Inflammatory macrophage treated with lipopolysaccharide for 1 hour (primary cell): ENCODE measurements around the gene WBP2.

ENCODE experiments used
- DNase-seq, 2 donors: peaks; one replicate each; pipeline ENCODE4 v3.0.0-alpha.2; 2020 to 2022

WBP2 gene

DNA sequence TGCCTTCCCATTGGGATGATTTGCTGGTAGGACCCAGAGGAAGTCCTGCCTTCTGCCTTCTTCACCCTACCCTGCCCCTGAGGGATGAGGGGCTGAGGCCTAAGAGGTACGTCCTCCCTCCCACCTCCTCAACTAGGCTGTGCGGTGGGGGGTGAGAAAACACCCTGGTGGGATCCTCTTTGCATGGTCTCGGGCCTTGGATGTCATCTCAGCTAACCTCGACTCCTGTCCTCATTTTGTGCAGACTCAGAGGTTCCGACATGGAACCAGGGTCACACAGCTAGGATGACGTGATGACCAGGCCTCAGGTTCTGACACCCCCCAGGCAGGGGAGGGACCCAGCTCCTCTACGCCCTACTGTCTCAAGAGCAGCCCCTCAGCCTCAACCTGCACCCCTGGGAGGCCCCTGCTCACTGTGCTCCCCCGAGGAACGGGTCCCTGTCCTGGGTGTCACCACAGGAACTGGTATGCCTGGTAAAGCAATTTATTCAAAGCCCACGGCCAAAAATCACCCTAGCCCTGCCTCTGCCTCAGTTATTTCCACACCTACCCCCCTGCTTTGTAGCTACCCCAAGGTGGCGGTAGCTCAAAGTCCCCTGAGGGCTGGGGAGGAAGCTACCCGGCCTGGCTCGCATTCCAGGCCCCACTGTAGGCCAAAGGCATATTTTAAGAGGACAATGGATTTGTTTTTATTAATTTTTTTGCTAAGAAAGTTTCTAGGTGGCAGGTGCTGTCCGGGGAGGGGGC lies 28.4 kb downstream of the WBP2 start:
- no peak for DNase-seq

DNA sequence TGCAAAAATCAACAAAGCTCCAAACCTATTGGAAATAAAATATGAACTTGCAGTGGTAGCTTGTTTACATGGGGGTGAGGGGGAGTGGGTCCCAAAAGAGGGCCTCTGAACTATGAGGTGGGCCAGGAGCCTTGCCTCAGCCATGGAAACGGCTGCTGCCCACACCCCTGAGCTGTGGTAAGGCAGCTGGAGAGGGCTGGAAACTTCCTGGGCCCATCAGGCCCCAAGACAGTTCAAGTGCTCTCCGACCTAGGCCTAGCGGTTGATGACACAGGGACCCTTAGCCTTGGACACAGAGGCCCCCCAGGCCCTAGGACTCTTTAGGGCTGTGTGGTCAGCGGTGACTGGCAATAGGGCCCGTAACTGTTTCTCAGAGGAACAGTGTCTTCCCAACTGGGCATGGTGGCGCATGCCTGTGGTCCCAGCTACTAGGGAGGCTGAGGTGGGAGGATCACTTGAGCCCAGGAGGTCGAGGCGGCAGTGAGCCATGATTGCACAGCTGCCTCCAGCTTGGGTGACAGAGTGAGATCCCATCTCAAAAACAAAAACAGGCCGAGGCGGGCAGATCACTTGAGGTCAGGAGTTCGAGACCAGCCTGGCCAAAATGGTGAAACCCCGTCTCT lies 29.3 kb downstream of the WBP2 start:
- DNase-seq: no peak

DNA sequence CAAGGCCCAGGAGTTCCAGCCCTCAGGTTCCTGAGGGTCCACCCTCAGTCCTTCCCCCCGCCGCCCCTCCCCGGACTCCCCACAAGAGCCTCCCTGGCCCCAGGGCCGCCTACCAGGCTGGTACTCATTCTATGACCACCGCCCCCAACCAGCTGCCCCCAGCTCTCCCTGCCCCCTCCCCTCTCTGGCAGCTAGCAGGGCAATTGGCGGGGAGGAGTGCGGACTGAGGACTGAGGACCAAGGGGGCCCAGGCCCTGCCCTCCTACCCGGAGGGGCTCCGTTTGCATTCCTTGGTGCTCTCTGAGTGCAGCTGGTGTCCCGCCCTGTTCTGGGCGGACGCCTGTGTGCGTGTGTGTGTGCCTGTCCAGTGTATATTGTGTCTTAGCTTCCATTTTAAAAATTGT lies 30.0 kb downstream of the WBP2 start:
- no peak for DNase-seq

DNA sequence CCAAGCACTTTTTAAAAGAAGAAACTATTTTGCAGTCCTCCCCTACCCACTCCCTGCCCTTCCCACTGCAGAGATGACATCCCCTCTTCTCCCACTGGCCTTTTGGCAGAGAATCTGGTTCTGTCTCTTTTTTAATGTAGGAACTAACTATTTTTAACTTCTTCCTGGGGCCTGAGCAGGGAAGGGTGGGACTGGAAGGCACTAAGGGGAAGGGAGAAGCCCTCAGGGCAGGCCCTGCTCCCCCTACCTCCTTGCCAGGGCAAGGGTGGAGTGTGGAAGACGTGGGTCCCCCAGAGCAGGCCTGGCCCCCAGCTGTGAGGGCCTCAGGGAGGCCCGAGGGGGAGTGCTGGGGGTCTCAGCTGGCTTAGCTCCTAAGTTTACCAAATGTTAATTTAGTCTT lies 30.5 kb downstream of the WBP2 start:
- DNase-seq: no peak

DNA sequence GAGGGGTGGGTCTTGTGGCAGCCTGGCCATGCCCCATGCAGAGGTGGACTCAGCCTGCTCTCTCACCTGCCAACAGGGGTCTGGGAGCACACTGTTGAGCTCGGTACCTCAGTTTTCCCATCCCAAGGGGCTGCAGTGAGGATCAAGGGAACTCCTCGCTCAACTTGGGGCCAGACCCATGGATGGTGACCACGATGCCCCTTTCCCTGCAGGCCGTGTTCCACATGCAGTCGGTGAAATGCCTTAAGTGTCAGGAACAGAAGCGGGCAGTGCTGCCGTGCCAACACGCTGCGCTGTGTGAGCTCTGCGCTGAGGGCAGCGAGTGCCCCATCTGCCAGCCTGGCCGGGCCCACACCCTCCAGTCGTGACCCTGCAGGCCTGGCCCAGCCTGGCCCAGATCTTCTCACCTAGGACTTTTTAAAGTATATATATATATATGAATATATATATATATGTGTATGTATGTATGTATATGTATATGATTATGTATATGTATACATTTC lies 31.0 kb downstream of the WBP2 start:
- no peak for DNase-seq

DNA sequence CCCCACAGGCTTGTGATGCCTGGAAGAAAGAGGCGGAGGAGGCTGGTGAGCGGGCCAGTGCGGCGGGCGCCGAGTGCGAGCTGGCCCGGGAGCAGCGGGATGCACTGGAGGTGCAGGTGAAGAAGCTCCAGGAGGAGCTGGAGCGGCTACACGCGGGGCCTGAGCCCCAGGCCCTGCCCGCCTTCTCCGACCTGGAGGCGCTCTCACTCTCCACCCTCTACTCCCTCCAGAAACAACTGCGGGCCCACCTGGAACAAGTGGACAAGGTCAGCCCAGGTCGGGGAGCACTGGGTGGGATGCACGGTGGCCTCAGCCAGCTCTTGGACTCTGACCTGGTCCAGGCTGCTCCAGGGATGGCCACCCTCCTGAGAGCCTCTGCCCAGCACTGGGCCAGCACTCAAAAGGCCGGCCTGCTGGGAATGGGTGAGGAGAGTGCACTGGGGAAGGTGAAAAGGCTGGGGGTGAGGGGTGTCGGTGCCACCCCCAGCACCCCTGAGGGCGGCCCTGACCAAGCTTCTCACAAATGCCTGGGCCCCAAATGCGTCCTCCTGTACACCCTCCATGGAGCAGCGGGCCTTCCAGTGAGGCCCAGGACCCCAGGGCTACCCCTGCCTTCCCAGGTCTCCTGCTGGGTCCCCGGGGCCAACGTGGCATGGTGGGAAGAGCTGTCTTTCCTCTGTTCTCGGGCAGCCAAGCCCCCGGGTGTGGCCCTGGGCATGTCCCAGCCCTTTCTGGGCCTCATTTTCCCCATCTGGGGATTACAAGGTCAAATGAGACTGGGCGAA lies 31.7 kb downstream of the WBP2 start:
- no peak for DNase-seq

DNA sequence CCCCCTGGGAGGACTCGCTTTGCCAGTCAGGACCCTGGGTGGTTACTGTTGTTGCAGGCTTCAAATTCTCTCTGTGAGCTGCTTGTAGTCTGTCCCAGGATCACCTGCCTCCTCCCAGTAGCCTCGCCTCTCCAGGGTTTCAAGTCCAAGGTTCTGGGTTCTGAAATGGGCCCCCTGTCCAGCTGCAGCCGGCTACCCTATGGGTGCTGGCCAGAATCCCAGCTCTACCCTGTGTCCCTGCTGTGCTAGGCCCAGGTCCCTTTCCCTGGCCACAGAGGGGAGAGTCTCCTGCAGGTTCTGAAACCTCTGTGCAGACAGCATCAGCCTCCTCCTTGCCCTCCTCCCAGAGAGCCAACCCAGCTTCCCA lies 32.4 kb downstream of the WBP2 start:
- DNase-seq: no peak

DNA sequence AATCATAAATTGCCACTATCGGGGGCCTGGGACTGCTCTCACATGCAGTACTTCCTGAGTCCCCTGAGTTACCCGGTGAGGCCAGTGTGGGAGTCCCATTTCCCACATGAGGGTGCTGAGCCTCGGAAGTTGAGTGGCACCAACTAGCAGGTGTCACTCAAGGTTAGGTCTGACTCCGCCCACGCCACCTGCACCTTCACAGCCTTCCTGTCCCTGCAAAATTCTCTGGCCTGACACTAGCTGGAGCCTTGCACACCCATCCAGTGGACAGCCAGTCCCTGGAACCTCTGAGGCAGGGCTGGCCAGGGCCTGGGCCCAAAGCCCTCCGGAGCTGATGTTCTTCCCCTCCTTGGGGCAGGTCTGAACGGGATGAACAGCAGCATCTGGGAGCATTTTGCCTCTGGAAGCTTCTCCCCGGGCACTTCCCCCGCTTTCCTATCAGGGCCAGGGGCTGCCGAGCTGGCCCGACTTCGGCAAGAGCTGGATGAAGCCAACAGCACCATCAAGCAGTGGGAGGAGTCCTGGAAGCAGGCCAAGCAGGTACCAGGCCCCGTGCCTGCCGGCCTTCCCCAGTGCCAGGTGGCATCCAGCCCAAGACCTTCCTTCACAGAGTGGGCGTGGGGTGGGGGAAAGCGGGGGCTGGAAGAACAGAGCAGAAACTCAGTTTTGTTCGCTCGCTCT lies 32.9 kb downstream of the WBP2 start:
- DNase-seq: no peak

DNA sequence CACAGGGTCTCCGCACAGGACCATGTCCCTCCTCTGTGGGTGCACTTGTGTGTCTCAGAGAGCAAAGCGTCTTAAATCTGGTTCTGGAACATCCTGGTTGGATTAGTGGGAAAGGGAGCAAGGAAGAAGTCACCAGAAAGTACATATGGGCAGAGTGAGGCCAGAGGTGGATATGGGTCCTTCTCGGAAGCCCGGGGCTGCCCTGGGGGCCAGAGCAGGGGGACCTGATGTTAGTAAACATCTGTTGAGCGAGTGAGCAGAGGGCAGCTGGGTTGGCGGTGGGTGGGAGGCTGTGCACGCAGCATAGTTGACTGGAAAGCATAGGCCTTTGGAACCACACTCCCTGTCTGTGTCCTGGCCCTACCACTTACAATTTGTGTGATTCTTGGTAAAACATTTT lies 33.6 kb downstream of the WBP2 start:
- no peak for DNase-seq

DNA sequence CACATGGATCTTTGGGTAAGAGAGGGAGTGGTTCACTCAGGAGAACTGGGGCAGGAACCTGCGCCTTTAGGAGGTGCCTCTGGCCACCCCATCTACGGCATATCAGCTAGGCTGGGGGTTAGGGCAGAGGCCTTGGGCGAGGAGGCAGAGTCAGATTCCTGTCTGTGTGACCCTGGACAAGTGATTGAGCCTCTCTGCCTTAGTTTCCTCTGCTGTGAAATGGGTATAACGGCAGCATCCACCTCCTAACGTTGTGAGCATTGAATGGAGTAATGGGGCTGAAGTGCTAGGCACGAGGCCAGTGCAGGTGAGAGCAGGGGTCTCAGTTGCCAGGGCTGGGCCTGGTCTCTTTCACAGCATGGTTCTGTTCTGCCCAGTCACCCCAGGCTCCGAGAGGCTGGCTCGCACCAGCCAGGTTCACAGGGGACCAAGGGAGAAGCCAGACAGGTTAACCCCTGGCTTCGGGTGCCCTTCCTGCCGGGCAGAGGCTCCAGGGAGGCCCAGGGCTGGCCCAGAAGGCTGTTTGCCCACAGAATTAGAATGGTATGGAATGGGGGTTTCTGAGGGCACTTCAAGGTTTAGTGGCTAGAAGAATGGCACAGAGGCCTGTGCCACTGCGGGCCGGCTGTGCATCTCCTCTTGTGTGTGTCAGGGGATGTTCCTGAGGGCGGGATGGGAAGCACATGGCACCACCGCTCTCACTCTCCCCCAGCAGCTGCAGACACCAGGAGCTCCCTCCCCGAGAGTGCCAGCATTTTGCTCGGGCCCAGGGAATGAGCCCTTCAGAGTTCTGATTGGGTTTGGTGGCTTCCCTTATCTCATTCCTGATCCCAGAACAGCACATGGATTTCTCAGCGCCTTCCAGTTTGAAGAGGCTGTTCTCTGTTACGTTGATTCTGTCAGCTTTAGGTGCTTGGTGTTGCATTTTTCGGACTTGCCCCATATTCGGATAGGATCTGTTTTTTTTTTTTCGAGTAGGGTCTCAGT lies 34.7 kb downstream of the WBP2 start:
- no peak for DNase-seq

DNA sequence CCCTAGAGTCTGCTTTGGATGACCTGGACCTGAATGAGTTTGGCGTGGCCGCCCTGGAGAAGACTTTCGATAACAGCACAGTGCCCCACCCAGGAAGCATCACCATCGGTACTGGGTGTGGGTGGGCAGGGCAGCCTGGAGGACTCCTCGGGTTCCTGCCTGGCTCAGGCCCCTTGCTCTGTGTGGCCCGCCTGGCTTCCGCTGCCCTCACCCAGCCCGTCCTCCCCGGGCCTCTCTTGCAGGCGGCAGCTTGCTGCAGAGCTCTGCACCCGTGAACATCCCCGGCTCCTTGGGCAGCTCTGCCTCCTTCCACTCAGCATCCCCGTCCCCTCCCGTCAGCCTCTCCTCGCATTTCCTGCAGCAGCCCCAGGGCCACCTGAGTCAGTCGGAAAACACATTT lies 35.5 kb downstream of the WBP2 start:
- no peak for DNase-seq

DNA sequence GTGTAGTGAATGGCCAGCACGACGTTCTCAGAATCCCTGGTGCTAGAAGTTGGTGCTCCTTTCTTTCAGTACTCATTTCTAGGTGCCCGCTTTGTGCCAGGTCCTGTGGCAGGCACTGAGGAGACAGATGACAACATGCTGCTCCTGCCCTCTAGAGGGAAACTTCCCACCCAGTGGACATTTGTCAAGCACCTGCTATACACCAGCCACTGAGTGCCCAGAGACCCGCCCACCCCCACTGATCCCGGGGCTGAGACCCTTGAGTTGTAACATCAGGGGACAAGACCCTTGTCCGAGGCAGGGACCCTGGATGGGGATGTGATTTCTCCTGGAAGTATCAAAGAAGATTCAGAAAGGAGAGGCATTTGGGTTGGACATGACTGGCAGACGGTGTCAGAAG lies 36.0 kb downstream of the WBP2 start:
- DNase-seq: no peak

DNA sequence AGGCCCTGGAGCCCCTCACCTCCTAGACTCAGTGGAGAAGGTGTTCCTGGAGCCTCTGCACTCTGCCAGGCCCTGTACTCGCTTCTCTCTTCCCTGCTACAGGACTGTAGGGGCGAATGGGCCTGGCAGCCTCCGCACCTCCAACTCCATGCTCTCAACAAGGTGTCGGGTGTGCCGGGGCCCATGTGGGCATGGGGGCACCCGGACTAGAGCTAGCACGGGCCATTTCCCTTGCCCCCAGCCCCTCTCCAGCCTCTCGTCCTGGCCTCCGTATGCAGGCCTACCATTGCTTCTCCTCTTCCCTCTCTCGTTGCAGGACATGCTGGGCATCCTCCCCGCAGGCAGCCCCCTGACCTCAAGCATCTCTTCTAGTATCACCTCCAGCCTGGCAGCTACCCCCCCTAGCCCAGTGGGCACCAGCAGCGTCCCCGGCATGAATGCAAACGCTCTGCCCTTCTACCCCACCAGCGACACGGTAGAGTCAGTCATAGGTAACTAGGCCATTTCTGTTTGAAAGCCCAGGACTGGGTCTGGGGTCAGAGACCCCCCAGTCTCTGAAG lies 36.7 kb downstream of the WBP2 start:
- DNase-seq: no peak

DNA sequence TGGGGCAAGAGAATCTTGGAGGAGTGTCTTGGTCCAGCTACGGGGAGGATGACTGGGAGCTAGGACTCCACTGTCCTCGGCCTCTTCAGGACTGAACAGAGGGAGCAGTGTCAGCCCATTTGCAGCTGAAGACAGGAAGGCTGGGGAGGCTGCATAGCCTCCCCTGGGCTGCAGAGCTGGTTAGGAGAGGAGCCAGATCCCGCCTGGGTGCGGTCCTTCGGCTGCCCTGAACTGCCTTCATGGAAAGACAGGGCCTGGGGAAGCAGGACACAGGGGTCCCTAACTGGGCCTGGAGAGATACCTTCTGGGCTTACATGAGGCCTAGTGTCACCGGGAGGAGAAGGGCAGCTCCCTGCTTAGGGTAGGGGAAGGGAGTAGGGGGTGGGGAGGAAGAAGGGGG lies 37.6 kb downstream of the WBP2 start:
- no peak for DNase-seq

DNA sequence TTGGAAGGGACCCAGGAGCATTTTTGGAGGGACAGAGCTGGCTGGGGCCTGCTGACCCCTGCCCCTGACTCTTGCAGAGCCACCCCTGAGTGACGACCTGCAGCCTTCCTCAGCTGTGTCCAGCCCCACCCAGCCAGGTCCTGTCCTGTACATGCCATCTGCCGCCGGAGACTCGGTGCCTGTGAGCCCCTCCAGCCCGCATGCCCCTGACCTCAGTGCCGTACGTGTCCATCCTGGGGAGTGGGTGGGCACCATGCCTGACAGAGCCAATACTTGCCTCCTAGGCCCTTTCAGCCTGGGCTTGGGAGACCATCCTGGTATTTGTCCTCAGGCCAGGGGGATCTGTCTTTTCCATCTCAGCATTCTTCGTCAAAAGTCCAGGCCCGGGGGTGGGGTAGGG lies 38.4 kb downstream of the WBP2 start:
- no peak for DNase-seq

DNA sequence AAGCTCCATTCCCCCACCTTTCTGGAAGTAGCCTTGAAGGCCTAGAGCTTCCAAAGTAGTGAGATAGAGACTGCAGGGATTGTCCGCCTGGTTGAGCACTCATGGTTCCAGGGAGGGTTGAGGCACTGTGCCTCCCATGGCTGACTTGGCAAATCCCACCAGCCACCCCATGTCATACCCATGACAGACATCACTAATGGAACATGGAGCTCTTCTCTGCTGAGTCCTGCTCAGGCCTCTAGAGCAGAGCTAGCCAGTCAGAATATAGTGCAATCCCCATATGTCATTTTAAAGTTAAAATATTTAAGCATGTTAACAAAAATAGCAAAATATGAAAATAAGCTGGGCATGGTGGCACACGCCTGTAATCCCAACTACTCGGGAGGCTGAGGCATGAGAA lies 39.7 kb downstream of the WBP2 start:
- DNase-seq: no peak

DNA sequence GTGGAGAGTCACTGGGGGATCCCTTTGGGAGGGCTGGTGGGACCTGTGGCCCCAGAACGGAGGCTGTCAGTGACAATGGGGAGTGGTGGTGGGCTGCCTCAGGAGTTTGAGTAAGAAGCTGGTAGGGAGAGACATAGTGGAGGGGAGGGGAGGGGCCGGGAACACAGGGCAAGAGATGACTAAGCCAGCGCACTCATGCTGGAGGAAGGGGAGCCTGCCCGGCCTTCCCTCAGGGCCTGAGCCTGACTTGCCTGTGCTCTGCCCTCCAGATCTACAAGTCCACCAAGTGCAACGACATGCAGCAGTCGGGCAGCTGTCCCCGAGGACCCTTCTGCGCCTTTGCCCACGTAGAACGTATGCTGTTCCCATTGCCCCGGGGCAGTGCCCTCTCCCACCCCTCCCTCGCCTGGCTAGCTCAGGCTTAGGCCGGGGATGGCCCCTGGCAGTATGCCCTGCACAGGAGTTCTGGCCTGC lies 40.2 kb downstream of the WBP2 start:
- no peak for DNase-seq

DNA sequence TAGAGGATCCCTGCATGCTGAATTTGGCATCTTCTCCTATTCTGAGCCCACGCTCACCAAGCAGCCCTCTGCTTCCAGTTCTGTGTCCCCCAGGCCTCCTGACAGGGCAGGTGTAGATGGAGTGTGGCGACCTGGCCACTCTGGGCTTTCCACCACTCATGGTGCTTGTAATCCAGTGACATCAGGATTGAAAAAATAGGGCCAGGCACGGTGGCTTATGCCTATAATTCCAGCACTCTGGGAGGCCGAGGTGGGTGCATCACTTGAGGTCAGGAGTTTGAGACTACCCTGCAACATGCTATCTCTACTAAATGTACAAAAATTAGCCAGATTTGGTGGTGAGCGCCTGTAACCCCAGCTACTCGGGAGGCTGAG lies 41.1 kb downstream of the WBP2 start:
- DNase-seq: no peak

DNA sequence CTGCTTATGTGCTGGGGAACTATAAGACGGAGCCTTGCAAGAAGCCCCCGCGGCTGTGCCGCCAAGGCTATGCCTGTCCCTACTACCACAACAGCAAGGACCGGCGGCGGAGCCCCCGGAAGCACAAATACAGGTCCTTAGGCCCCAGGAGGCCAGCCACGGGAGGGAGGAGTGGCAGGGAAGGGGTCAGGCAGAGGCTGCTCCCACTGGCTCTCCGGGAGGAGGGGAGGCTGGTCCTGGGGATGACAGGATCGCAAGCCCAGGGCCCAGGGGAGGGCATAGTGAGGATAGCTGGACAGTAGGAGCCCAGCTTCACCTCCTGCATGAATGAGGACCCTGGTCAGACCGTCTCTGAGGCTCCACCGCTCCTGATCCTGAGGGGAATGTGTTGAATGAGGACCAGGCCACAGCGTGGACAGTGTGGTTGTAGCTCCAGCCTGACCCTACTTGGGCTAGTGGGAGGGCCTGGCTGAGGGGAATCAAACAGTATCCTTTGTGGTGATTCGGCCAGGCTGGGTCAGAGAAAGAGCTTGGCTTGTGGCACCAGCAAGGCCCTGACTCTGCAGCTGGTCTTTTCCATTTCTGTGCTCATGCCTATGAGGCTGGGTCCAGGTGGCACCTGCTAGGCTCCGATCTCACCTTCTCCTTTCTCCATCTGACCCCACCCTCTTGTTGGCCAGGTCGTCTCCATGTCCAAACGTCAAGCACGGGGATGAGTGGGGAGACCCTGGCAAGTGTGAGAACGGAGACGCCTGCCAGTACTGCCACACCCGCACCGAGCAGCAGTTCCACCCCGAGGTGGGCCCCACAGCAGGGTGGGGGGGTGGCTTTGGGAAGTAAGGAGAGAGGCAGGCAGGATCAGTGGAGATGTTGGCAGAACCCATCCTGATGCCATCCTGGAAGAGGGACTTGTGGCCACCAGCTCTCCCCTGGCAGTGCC lies 41.8 kb downstream of the WBP2 start:
- no peak for DNase-seq
